Tibial artery (tissue), 4 donors: ENCODE data around the gene LPO.

ENCODE experiments used
- DNase-seq, 2 donors: peaks; one replicate each; pipeline ENCODE4 v3.0.0-alpha.2; 2019
- H3K27ac ChIP-seq, 2 donors: fragments of 200-600 bp; sonication (generic) in 1 of 2; 1 replicate in 1 of 2; 2 replicates in 1 of 2; pipeline ENCODE4 v1.5.1; 2018 to 2019; ENCODE audit warnings: mild to moderate bottlenecking in 1 of 2
- H3K27me3 ChIP-seq, 2 donors: fragments of 200-600 bp; sonication (generic) in 1 of 2; one replicate each; pipeline versions ENCODE4 v1.5.1 to v1.6.0; 2016 to 2019
- H3K36me3 ChIP-seq, 3 donors: fragments of 200-600 bp; sonication (generic) in 2 of 3; one replicate each; pipeline ENCODE4 v1.5.1; 2016 to 2019; ENCODE audit warnings: mild to moderate bottlenecking in 2 of 3
- H3K4me1 ChIP-seq, 4 donors: fragments of 200-600 bp; sonication (generic) in 2 of 4; 1 replicate in 3 of 4; 2 replicates in 1 of 4; pipeline ENCODE4 v1.5.1; 2016 to 2019
- H3K4me3 ChIP-seq, 2 donors: fragments of 200-600 bp; sonication (generic) in 1 of 2; 1 replicate in 1 of 2; 2 replicates in 1 of 2; pipeline ENCODE4 v1.5.1; 2018 to 2019; ENCODE audit warnings: mild to moderate bottlenecking in 2 of 2
- H3K9me3 ChIP-seq, 3 donors: fragments of 200-600 bp; sonication (generic) in 1 of 3; one replicate each; pipeline ENCODE4 v1.5.1; 2016 to 2019
- CTCF ChIP-seq, 2 experiments: fragments of 200-600 bp in 1 of 2; fragments of 450-650 bp in 1 of 2; IDR thresholded peaks; one replicate each; pipeline ENCODE4 v1.5.1; 2017 to 2019; ENCODE audit warnings: antibody characterized with exemption in 2 of 2, mild to moderate bottlenecking in 1 of 2, moderate library complexity in 1 of 2
- intact Hi-C: fragments of 100-400 bp; cut with DNase I; formaldehyde crosslinking; loops from one replicate; pipeline ENCODE4 v1.15.0; 2023; ENCODE audit warnings: low total_unique reads

LPO gene

GRCh38 chr17:58300336-58300735 is 62.0 kb downstream of the LPO start:
- Histone ChIP-seq H3K27ac (no peak overlapping the region), H3K9me3 (no peaks in the 10 kb centered on the region), H3K4me3 (no peak overlapping the region), H3K27me3 (no peaks in the 10 kb centered on the region), H3K4me1 (no peaks in the 10 kb centered on the region), H3K36me3 (peaks cover 0 to 19% (median 11%) of the 10 kb centered on the region in 3 donors)
- no peak for TF ChIP-seq CTCF (IDR thresholded peaks at IDR 0.05)
- intact Hi-C loops: no loop called here
- peak in 1 of 2 donors; percentile 2 for DNase-seq

DNA sequence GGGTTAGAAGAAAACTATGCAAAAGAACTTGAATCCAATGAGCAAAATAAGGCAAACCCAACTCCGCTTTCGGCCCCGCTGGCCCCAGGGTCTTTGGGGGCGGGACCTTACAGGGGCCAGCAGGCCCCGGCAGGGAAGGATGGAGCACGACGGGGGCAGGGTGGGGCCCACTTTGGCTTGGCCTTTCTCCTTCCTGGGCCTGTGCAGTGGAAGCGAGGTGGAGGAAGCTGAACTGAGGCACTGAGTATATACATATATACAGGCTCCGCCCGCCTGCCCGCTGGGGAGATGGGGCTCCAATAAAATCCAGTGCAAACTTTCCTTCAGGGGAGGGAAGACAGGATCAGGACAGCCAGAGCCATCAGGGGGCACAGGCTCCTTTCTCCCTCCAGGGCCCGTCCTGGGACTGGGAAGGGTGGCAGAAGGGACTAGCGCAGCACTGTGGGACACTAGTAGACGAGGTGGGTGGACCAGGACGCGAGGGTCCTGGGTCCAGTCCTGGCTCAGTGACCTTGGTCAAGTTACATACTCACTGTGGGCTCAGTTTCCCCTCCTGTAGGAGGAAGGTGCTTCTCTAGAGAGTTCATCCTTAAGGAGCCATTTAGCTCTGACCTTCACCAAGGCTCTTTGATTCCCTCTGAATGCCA is 63.2 kb downstream of the LPO start:
- Histone ChIP-seq H3K9me3 (no peaks in the 10 kb centered on the region), H3K4me1 (no peaks in the 10 kb centered on the region), H3K27ac (no peak overlapping the region), H3K27me3 (no peaks in the 10 kb centered on the region), H3K36me3 (peaks cover 0 to 25% (median 11%) of the 10 kb centered on the region in 3 donors), H3K4me3 (no peak overlapping the region)
- intact Hi-C loops: no loop called here
- DNase-seq: peak in 1 of 2 donors; percentile 3
- TF ChIP-seq CTCF (IDR thresholded peaks at IDR 0.05): no peak

DNA sequence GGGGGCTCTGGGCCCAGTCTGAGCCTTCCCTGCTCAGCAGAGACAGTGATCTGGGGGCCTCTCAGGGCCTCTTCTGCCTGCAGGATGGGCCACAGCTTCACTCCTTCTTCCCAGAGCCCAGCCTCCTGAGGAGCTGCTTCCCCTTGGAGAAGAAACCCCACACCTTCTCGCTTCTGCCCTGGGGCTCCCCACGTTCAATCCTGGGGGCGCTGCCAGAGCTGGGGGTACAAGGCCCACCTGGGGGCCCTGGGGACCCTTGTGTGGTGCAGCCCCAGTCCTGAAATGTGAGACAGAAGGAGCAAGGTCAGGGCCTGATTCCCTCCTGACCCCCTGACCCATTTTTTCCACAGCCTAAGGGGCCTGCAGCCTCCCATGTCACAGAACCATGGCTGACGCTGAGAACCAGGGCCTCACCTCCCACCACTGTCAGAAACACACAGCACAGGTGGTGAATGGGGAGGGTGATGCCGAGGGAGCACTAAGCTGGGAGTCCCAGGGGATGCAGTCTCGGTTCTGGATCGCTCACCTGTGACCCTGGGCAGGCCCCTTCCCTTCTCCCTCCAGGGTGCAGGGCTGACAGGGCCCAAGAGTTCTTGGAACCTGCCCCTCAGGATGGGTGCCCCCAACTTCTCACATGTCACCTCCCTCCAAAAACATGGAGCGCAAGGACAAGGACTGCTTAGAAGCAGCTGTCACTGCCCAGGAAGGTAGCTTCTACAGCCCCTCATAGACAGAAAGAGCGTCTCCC is 64.0 kb downstream of the LPO start:
- H3K4me1 ChIP-seq: no peaks in the 10 kb centered on the region
- peak in 1 of 2 donors; percentile 11 for DNase-seq
- H3K27me3 ChIP-seq: no peaks in the 10 kb centered on the region
- no peak overlapping the region for H3K27ac ChIP-seq
- H3K4me3 ChIP-seq: no peak overlapping the region
- peaks cover 0 to 32% (median 11%) of the 10 kb centered on the region in 3 donors for H3K36me3 ChIP-seq
- TF ChIP-seq CTCF (IDR thresholded peaks at IDR 0.05): no peak
- intact Hi-C loops: no loop called here
- no peaks in the 10 kb centered on the region for H3K9me3 ChIP-seq

- peak in 1 of 2 donors; percentile 15 for DNase-seq
- Histone ChIP-seq H3K27me3 (no peaks in the 10 kb centered on the region), H3K27ac (no peak overlapping the region), H3K9me3 (no peaks in the 10 kb centered on the region), H3K4me1 (no peaks in the 10 kb centered on the region), H3K4me3 (no peak overlapping the region), H3K36me3 (peaks cover 0 to 40% (median 15%) of the 10 kb centered on the region in 3 donors)
- intact Hi-C loops: no loop called here
- no peak for TF ChIP-seq CTCF (IDR thresholded peaks at IDR 0.05)
Observed at GRCh38 chr17:58302919-58303585, 64.7 kb downstream of the LPO start.

GRCh38 chr17:58303971-58304749 is 65.8 kb downstream of the LPO start:
- TF ChIP-seq CTCF (IDR thresholded peaks at IDR 0.05): peak; percentile 35 to 51
- Histone ChIP-seq H3K36me3 (peaks cover 0 to 51% (median 15%) of the 10 kb centered on the region in 3 donors), H3K4me1 (no peaks in the 10 kb centered on the region), H3K9me3 (no peaks in the 10 kb centered on the region), H3K4me3 (no peak overlapping the region), H3K27me3 (no peaks in the 10 kb centered on the region), H3K27ac (no peak overlapping the region)
- intact Hi-C loops: no loop called here
- DNase-seq: peak in 1 of 2 donors; percentile 18
